NCI-H526 (cell line): ENCODE data around the gene FBXO46.
"Not testable (repeated sequence)": the region's sequence is repeated elsewhere in the genome, so short reads cannot be mapped to it uniquely, and the experiment has no call there.

Source experiments
- DNase-seq, 2 experiments: peaks; one replicate each; lab custom pipeline; 2025; lab: John Stamatoyannopoulos, UW

Gene FBXO46

GRCh38 chr19:45766296-45766868 lies 35.7 kb upstream of the FBXO46 start:
- DNase-seq: no peak

GRCh38 chr19:45765702-45766295 lies 35.1 kb upstream of the FBXO46 start:
- DNase-seq: no peak

GRCh38 chr19:45764945-45765701 lies 34.4 kb upstream of the FBXO46 start:
- no peak for DNase-seq

- DNase-seq: no peak
Observed at GRCh38 chr19:45764475-45764874, 33.8 kb upstream of the FBXO46 start.

GRCh38 chr19:45763691-45764294 lies 33.1 kb upstream of the FBXO46 start:
- peak in 1 of 2 experiments; percentile 42 for DNase-seq

- no peak for DNase-seq
Observed at GRCh38 chr19:45762870-45763631, 32.4 kb upstream of the FBXO46 start.

GRCh38 chr19:45761714-45762113 lies 31.0 kb upstream of the FBXO46 start:
- no peak for DNase-seq

- no peak for DNase-seq
Observed at GRCh38 chr19:45758921-45759320, 28.2 kb upstream of the FBXO46 start.

- DNase-seq: no peak
Observed at GRCh38 chr19:45757695-45758094, 27.0 kb upstream of the FBXO46 start.

- no peak for DNase-seq
Observed at GRCh38 chr19:45754323-45754722, 23.6 kb upstream of the FBXO46 start.

GRCh38 chr19:45753548-45753947 lies 22.9 kb upstream of the FBXO46 start:
- DNase-seq: no peak

- no peak for DNase-seq
Observed at GRCh38 chr19:45752639-45753038, 21.9 kb upstream of the FBXO46 start.

- not testable (repeated sequence) for DNase-seq
Observed at GRCh38 chr19:45751483-45751882, 20.8 kb upstream of the FBXO46 start.

- DNase-seq: no peak
Observed at GRCh38 chr19:45747513-45747912, 16.8 kb upstream of the FBXO46 start.

- DNase-seq: no peak
Observed at GRCh38 chr19:45746866-45747265, 16.2 kb upstream of the FBXO46 start.

- no peak for DNase-seq
Observed at GRCh38 chr19:45745606-45746005, 14.9 kb upstream of the FBXO46 start.

- DNase-seq: no peak
Observed at GRCh38 chr19:45742969-45743368, 12.3 kb upstream of the FBXO46 start.

GRCh38 chr19:45739498-45740439 lies 9.1 kb upstream of the FBXO46 start:
- no peak for DNase-seq

- DNase-seq: no peak
Observed at GRCh38 chr19:45733160-45733810, 2.6 kb upstream of the FBXO46 start, which contains the start of gene MEIOSIN. Gene MEIOSIN, plus strand, starts transcription at chr19:45733439. Its CDS starts 1,938 bp downstream, at chr19:45735377.

GRCh38 chr19:45729800-45730290 lies 851 bp downstream of the FBXO46 start:
- no peak for DNase-seq
